GM12872 (cell line): Measurements from ENCODE around the gene EDEM2.
A peak's percentile ranks its signal among the peaks of the same experiment; 100 is the strongest.

Source experiments
- TF ChIP-seq, protein P1 (sequence below): IDR thresholded peaks from 3 replicates; pipeline ENCODE4 v1.5.1; 2011; ENCODE audit warnings: low read depth, mild to moderate bottlenecking, low read length, moderate library complexity; ENCODE audit not compliant: insufficient read depth

EDEM2 gene

DNA sequence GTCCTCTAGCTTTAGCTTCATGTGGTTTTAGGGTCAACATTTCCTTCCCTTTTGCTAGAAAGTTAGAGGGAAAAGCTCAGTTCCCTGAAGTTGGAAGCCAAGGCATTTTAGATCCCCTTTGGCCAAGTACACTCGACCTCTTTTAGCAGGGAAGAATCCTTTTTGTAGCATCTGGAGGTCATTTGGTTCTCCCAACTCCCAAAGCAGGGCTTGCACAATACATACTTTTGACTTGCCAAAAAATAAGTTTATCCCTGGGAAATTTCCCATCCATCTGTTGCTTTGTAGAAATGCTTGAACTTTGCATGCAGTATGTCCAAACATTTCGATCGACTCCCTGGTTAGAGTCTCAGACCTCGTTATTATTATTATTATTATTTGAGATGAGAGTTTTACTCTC, 4.6 kb upstream of the EDEM2 start:
- TF ChIP-seq, protein P1, sequence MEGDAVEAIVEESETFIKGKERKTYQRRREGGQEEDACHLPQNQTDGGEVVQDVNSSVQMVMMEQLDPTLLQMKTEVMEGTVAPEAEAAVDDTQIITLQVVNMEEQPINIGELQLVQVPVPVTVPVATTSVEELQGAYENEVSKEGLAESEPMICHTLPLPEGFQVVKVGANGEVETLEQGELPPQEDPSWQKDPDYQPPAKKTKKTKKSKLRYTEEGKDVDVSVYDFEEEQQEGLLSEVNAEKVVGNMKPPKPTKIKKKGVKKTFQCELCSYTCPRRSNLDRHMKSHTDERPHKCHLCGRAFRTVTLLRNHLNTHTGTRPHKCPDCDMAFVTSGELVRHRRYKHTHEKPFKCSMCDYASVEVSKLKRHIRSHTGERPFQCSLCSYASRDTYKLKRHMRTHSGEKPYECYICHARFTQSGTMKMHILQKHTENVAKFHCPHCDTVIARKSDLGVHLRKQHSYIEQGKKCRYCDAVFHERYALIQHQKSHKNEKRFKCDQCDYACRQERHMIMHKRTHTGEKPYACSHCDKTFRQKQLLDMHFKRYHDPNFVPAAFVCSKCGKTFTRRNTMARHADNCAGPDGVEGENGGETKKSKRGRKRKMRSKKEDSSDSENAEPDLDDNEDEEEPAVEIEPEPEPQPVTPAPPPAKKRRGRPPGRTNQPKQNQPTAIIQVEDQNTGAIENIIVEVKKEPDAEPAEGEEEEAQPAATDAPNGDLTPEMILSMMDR, result no peak

DNA sequence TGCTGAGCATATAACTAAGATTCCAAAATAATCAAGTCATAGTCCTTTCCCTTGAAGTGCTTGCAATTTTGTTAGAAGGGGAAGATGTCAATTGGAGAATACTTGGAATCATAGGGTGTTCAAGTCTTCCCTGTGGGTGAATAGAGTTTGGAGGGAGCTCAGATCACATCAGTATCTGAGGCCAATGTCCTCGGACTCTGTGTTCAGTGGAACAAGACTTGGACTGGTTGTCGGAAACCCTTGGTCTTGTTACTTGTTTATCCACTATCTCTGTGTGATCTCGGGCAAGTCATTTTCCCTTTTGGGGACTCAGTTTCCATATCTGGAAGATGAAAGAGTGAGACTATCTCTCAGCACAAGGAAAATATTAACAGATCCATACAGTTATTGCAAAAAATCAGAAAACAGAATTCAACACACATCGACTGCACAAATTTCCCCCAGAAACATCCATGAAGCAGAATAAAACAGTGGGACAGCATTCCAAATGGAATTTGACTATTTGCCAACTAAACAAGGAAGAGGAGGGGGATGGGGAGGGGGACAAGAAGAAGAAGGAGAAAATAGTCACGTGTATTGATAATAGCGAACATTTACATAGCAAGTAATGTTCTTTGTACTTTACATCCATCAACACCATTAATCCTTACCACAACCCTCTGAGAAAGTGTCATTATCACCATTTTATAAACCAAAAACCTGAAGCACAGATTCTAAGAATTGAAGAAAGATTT, 3.9 kb upstream of the EDEM2 start:
- TF ChIP-seq, protein P1, result no peak

DNA sequence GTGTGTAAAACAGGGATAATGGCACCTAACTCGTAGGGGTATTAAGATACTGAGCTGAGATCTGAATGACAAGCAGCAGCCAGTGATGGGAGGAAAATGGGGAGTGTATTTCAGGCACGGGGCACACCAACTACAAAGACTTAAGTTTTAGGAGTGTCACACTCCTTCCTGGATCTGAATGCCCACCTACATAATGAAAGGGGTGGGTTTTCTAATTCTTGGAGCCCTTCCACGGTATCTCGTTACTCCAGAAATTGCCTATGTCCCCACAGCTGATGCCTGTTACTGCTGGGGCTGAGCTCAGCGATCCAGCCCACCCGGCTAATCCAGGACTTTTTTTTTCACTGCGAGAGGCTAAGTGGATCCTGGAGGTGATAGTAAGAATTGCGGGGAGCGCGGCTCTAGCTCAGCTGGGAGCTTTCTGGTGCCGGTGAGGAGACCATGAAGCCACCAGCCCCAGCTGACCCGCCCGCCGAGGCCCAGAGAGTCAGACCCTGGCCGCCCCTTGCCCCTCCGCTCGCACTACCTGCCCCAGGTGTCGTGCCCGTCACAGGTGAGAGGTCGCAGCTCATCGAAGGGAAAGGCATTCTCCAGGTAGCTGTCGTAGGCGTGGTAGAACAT, 727 bp downstream of the EDEM2 start:
- TF ChIP-seq, protein P1, result no peak

DNA sequence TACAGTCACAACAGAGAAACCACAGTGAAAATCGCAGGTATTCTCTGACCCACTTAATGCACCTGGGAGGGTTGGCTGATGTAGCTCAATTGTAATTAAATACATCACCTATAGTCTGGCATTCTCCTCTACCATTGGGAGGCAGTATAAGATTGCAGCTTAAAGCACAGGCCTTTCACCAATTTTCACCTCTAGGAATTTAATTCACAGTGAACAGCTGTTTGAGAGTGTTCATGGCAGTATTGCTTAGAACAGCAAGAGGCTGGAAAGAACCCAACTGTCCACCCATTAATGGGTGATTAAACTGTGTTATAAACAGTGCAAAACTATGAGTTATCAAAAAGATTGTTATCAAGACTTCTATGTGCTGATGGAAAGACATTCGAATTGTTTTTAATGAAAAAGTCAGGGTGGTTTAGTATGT, 2.0 kb downstream of the EDEM2 start:
- TF ChIP-seq, protein P1, result peak; percentile 48; the same call in 2 of the 3 replicates

DNA sequence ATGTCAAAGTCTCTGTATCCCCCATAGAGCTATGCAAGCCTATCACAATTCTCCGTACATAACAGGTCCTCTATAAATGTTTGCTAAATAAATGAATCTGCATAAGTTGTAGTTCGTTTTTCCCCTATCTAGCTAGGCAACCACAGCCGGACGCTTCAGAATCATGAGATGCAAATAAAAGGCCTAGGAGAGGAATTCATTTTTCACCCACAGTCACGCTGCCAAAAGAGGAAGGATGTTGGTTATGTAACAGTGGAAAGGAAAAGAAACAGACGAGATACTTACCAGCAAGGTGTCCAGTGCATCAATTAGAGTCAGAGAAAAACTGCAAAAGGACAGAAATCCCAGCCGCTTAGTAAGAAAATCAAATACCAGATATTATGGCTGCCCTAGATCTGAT, 2.4 kb downstream of the EDEM2 start:
- TF ChIP-seq, protein P1, result no peak

DNA sequence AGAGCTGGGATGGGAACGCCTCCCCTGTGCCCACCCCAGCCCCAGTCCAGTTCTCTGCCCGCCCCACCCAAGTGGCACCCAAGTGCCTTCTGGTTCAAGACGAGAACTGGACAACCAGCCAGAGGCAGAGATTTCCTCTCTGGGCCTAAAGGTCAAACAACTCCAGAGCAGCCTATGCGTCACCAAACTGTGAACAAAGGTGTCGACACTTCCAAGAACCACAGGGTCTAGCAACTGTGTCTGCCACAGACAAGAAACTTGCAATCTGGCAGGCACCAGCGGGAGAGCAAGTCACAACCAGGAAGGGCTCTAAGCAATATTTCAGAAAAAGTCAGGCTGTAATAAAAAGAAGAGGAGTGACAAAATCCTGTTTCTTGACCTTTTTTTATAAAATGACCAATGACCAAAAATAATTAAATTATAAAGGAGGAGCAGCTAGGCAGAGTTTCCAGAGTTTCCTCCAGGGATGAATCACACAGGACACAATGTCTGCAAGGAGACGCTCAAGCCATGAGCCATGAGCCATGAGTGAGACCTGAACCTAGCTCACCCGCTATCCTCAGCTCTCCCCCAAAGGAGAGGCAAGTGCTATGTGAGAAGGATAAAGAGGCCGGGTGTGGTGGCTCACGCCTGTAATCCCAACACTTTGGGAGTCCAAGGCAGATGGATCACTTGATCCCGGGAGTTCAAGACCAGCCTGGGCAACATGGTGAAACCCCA, 11.1 kb downstream of the EDEM2 start:
- TF ChIP-seq, protein P1, result no peak

DNA sequence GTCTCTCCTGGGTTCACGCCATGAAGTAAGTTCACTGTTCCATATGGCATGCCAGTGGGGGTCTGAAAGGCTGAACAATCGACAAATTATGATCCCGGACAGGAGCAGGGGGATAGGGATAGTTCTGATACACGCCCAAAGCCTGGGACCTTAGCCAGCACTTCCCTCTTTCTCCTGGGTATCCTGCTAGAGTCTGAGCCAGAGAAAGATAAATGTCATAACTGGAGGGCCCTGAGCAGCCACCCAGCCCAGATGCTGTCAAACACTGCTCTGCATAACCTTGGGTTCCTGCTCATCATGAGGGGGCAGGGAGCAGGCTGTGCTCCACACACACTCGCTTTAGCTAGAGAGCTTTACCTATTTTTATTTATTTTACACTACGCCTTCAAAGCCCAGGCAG, 12.3 kb downstream of the EDEM2 start:
- TF ChIP-seq, protein P1, result no peak
